ENCODE data around the gene RGS2. TPM values are rescaled to one million over a fixed set of nuclear protein-coding genes. Genes with fewer than 3 reads are reported as not detected.
A peak's percentile ranks its signal among the peaks of the same experiment; 100 is the strongest.

Gene RGS2
- total RNA-seq, 2 donors from 2014 or later = 16.5 to 28.6 TPM

DNA sequence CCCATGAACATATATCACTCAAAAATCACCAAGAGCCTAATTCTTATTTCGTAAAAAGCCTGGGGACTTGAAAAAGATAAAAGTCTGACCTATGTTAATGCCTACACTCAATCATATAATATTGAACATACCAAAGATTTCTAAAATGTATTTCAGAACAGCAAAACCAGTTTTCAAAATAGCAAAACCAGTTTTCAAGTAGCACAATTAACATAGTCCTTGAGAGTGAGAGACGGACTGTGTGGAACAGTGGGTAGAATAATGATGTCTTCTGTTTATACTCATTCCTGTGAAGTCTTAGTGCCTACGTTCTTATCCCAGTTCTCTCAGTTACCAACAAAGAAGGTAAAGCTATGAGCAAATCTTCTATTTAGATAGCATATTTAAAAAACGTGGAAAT is 22.3 kb upstream of the RGS2 start:
- no peak overlapping the region for H3K4me3 ChIP-seq
- no peak for DNase-seq
- no peaks in the 10 kb centered on the region for H3K9me3 ChIP-seq
- intact Hi-C loops (cut with DNase I) = no loop called here
- no peak overlapping the region for H3K27ac ChIP-seq
- TF ChIP-seq, protein P1, sequence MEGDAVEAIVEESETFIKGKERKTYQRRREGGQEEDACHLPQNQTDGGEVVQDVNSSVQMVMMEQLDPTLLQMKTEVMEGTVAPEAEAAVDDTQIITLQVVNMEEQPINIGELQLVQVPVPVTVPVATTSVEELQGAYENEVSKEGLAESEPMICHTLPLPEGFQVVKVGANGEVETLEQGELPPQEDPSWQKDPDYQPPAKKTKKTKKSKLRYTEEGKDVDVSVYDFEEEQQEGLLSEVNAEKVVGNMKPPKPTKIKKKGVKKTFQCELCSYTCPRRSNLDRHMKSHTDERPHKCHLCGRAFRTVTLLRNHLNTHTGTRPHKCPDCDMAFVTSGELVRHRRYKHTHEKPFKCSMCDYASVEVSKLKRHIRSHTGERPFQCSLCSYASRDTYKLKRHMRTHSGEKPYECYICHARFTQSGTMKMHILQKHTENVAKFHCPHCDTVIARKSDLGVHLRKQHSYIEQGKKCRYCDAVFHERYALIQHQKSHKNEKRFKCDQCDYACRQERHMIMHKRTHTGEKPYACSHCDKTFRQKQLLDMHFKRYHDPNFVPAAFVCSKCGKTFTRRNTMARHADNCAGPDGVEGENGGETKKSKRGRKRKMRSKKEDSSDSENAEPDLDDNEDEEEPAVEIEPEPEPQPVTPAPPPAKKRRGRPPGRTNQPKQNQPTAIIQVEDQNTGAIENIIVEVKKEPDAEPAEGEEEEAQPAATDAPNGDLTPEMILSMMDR (IDR thresholded peaks at IDR 0.05) = no peak
- no peaks in the 10 kb centered on the region for H3K27me3 ChIP-seq
- no peaks in the 10 kb centered on the region for H3K36me3 ChIP-seq
- H3K9ac ChIP-seq (ENCODE audit: low read depth in 2 of 2, low read length in 2 of 2) = no peak overlapping the region
- H3K4me1 ChIP-seq = no peaks in the 10 kb centered on the region

GRCh38 chr1:192787914-192788585 is 20.8 kb upstream of the RGS2 start:
- H3K27ac ChIP-seq = no peak overlapping the region
- no peaks in the 10 kb centered on the region for H3K27me3 ChIP-seq

DNA sequence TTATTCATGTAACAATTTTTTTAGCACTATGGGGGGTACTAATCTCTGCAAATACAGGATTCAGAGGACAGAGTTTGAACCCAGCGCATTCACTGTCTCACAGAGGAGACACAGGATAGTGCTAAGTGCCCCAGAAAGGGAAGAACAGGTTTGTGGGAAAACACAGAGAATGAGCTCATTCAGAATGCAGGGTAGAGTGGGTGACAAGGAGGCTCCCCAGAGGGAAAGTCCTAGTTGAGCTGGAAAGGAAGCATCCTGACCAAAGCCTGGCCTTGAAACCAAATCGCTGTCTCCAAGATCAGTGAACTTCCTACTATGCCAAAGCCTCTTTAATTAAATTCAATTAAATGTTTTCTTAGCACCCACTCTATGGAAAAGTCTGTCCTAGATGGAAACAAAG is 19.0 kb upstream of the RGS2 start:
- Histone ChIP-seq H3K4me3 (no peak overlapping the region), H3K9me3 (no peaks in the 10 kb centered on the region), H3K27me3 (no peaks in the 10 kb centered on the region), H3K27ac (no peak overlapping the region), H3K36me3 (no peaks in the 10 kb centered on the region), H3K4me1 (no peaks in the 10 kb centered on the region), H3K9ac (ENCODE audit: low read depth in 2 of 2, low read length in 2 of 2) (no peak overlapping the region)
- no peak for DNase-seq
- TF ChIP-seq, protein P1 (IDR thresholded peaks at IDR 0.05) = no peak
- intact Hi-C loops (cut with DNase I) = no loop called here

More at GRCh38 chr1:192787914-192788585, 20.8 kb upstream of the RGS2 start:
- intact Hi-C loops (cut with DNase I) = no loop called here
- no peak overlapping the region for H3K4me3 ChIP-seq
- H3K4me1 ChIP-seq = no peaks in the 10 kb centered on the region
- H3K36me3 ChIP-seq = no peaks in the 10 kb centered on the region
- TF ChIP-seq, protein P1 (IDR thresholded peaks at IDR 0.05) = no peak
- no peak overlapping the region for H3K9ac ChIP-seq (ENCODE audit: low read depth in 2 of 2, low read length in 2 of 2)
- H3K9me3 ChIP-seq = no peaks in the 10 kb centered on the region
- DNase-seq = peak; percentile 23

DNA sequence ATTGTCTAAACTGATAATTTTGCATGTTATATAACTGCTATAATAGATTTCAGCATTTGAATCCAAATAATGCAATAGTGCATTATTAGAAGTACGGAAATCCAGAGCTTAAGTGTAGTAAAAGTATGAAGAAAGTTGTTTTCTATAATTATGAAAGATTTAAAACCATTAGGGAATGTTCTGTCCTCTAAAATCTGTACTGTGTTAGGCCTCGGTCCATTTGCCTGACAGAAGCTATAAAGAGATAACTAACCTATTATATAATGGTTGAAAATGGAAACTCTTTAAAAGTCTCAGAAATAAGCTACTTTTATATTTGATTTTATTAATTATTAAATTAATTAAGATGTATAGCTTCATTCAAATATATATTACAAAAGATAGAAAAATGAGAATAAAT is 16.2 kb upstream of the RGS2 start:
- Histone ChIP-seq H3K4me3 (no peak overlapping the region), H3K27me3 (no peaks in the 10 kb centered on the region), H3K36me3 (no peaks in the 10 kb centered on the region), H3K9ac (ENCODE audit: low read depth in 2 of 2, low read length in 2 of 2) (no peak overlapping the region), H3K27ac (no peak overlapping the region), H3K9me3 (no peaks in the 10 kb centered on the region), H3K4me1 (no peaks in the 10 kb centered on the region)
- intact Hi-C loops (cut with DNase I) = no loop called here
- DNase-seq = no peak
- TF ChIP-seq, protein P1 (IDR thresholded peaks at IDR 0.05) = no peak

DNA sequence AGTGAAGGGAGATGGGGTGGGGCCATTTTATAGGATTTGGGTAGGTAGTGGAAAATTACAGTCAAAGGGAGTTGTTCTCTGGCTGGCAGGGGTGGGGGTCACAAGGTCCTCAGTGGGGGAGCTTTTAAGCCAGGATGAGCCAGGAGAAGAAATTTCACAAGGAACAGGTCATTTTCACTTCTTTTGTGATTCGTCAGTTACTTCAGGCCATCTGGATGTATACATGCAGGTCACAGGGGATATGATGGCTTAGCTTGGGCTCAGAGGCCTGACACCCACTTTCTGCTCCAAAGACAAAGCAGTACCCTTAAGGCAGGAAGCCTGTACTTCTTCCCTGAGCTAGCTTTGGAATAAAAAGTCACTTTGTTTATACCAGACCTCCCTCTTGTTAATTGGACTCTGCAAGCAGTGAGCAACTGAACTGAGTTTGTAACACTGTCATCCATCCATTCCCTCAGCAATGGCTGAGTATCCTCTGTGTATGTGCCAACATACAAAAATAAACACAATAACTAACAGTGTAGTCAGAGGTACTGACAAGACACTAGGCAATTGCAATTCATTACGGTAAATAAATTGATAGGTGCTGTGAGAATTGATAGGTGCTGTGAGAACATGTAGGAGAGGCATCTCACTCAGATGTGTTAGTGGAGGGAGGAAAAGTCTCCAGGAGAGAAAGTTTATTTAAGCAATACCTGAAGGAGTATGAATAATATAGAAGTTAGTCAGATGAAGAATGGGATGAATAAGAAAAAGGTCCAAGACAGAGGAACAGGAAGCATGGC is 14.7 kb upstream of the RGS2 start:
- intact Hi-C loops (cut with DNase I) = no loop called here
- TF ChIP-seq, protein P1 (IDR thresholded peaks at IDR 0.05) = no peak
- Histone ChIP-seq H3K9ac (ENCODE audit: low read depth in 2 of 2, low read length in 2 of 2) (no peak overlapping the region), H3K4me3 (no peak overlapping the region), H3K36me3 (no peaks in the 10 kb centered on the region), H3K4me1 (no peaks in the 10 kb centered on the region), H3K27me3 (no peaks in the 10 kb centered on the region), H3K9me3 (no peaks in the 10 kb centered on the region), H3K27ac (no peak overlapping the region)
- DNase-seq = no peak

Data from colonic mucosa (tissue), 4 donors.